Activated CD8-positive, alpha-beta T cell treated with anti-CD3 and anti-CD28 coated beads for 36 hours (primary cell): ENCODE measurements around the gene HBS1L. TPM values are rescaled to one million over a fixed set of nuclear protein-coding genes. Genes with fewer than 3 reads are reported as not detected.

Source experiments
- ATAC-seq: fragments of 200-7000 bp; cut with Tn5 transposase; one replicate; pipeline ENCODE4 v1.10.0; 2021; ENCODE audit warnings: mild to moderate bottlenecking, moderate library complexity
- CTCF ChIA-PET: fragments of 350-600 bp; sonication (Branson Sonifier 250); formaldehyde crosslinking; loops from one replicate; lab custom pipeline; 2021; ENCODE audit warnings: antibody characterized with exemption; lab: Charles Lee
- POLR2A ChIA-PET: fragments of 350-600 bp; sonication (Branson Sonifier 250); formaldehyde crosslinking; loops from one replicate; lab custom pipeline; 2021; ENCODE audit warnings: antibody characterized with exemption; lab: Charles Lee
- DNase-seq: peaks from one replicate; pipeline ENCODE4 v3.0.0-alpha.2; 2020
- H3K27ac Mint-ChIP-seq: one replicate; pipeline ENCODE4 v1.8.0; 2021; ENCODE audit warnings: mild to moderate bottlenecking, mixed read lengths
- H3K27me3 Mint-ChIP-seq: one replicate; pipeline ENCODE4 v1.8.0; 2021; ENCODE audit warnings: mixed read lengths
- H3K36me3 Mint-ChIP-seq: one replicate; pipeline ENCODE4 v1.8.0; 2021; ENCODE audit warnings: low read depth, mixed read lengths
- H3K4me1 Mint-ChIP-seq: one replicate; pipeline ENCODE4 v1.8.0; 2021; ENCODE audit warnings: low read depth, mixed read lengths
- H3K4me3 Mint-ChIP-seq: one replicate; pipeline ENCODE4 v1.8.0; 2021; ENCODE audit warnings: mild to moderate bottlenecking, moderate library complexity, mixed read lengths
- H3K9me3 Mint-ChIP-seq: one replicate; pipeline ENCODE4 v1.8.0; 2021; ENCODE audit warnings: mixed read lengths
- intact Hi-C: fragments of 100-400 bp; cut with micrococcal nuclease; formaldehyde crosslinking; loops from one replicate; pipeline ENCODE4 v1.10.0; 2022
- total RNA-seq, 2 experiments: library from RNA; stranded (reverse); gene quantifications; one replicate each; pipeline ENCODE4 v1.2.3, GENCODE V29; 2021
- TF ChIP-seq, protein P1 (sequence below): fragments of 200-600 bp; IDR thresholded peaks from one replicate; pipeline ENCODE4 v1.8.0; 2022; ENCODE audit warnings: antibody characterized with exemption, mild to moderate bottlenecking

HBS1L gene
- total RNA-seq, 2 experiments from 2014 or later: 146 to 147 TPM

DNA sequence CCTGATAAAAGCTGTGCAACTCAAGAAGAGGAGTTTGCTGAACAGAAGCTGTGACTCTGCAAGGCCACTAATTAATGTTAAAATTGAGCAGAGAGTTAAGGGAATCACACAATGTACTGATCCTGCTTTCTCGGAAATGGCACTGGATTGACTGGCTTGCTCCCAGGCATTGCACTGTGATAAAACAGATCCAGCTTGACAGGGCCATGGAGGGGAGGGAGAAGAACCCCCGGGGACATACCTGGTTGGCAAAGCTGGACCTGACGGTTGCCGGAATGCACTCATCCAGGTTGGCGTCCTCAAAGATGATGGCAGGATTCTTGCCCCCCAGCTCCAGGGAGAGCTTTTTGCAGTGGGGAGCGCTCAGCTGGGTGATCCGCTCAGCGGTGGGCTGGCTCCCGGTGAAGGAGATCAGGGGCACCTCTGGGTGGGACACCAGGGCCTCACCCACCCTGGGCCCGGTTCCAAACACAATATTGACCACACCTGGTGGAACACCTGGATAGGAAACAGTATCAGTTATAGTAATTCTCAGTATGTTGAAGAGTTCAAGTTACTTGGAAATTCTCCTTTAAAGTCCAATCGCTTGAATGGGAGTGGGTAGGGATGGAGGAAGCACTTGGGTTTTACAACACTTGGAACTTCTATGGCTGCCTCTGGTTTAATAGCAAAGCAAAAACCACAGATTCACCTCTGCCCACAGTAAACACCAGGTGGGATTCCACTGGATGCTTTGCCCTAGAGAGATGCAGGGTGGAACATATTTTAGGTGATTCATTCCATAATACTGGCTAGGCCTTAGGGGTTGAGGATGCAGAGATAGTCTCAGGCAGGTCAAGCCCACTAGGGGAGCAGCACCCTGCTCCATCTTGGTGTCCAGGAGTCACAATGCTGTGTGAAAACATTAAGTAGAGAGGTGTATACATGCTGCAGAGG, 121.8 kb downstream of the HBS1L start:
- Mint-ChIP-seq H3K27ac (no peak overlapping the region), H3K36me3 (no peaks in the 10 kb centered on the region), H3K4me3 (no peak overlapping the region), H3K9me3 (no peaks in the 10 kb centered on the region), H3K4me1 (peaks cover 9% of the 10 kb centered on the region), H3K27me3 (no peaks in the 10 kb centered on the region)
- POLR2A ChIA-PET: no interaction called here
- intact Hi-C loops: no loop called here
- ATAC-seq: no peak
- TF ChIP-seq, protein P1, sequence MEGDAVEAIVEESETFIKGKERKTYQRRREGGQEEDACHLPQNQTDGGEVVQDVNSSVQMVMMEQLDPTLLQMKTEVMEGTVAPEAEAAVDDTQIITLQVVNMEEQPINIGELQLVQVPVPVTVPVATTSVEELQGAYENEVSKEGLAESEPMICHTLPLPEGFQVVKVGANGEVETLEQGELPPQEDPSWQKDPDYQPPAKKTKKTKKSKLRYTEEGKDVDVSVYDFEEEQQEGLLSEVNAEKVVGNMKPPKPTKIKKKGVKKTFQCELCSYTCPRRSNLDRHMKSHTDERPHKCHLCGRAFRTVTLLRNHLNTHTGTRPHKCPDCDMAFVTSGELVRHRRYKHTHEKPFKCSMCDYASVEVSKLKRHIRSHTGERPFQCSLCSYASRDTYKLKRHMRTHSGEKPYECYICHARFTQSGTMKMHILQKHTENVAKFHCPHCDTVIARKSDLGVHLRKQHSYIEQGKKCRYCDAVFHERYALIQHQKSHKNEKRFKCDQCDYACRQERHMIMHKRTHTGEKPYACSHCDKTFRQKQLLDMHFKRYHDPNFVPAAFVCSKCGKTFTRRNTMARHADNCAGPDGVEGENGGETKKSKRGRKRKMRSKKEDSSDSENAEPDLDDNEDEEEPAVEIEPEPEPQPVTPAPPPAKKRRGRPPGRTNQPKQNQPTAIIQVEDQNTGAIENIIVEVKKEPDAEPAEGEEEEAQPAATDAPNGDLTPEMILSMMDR: no peak
- CTCF ChIA-PET: interaction anchor here (1.0 to 1.2 kb wide), 2 partner anchors 8 to 809 kb away, joined by 3 to 6 read pairs; no protein-coding TSS in a partner anchor
- DNase-seq: no peak

DNA sequence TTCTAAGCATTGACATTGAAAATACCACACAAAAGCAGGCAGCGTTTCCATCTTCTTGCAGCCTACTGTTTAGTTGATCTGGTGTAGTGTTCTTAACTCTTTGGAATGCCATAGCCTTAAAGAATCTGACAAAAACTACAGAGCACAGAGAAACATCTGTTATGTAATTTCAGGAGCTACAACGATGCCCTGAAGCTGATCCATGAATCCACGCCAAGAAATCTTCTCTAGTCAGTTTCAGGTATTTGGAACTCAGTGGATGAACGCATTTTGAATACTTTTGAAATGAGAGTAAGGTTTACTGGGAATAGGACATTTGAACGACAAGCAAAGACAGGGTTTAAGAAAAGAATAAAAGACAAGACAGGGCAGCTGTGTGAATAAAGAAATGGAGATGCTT, 122.5 kb downstream of the HBS1L start:
- Mint-ChIP-seq H3K9me3 (no peaks in the 10 kb centered on the region), H3K4me3 (no peak overlapping the region), H3K27ac (no peak overlapping the region), H3K36me3 (no peaks in the 10 kb centered on the region), H3K27me3 (no peaks in the 10 kb centered on the region), H3K4me1 (peaks cover 6% of the 10 kb centered on the region)
- CTCF ChIA-PET: interaction anchor here (1.0 to 1.2 kb wide), 2 partner anchors 8 to 808 kb away, joined by 3 to 6 read pairs; no protein-coding TSS in a partner anchor
- ATAC-seq (no peak), DNase-seq (no peak)
- intact Hi-C loops: no loop called here
- TF ChIP-seq, protein P1: no peak
- POLR2A ChIA-PET: no interaction called here

- no peak for ATAC-seq
- no peaks in the 10 kb centered on the region for H3K27me3 Mint-ChIP-seq
- H3K27ac Mint-ChIP-seq: no peak overlapping the region
- TF ChIP-seq, protein P1: no peak
- no peak for DNase-seq
- ChIA-PET POLR2A (no interaction called here), CTCF (interaction anchor here (3.0 kb wide), 1 partner anchor 10 kb away, joined by 14 read pairs; no protein-coding TSS in a partner anchor)
- no peaks in the 10 kb centered on the region for H3K36me3 Mint-ChIP-seq
- intact Hi-C loops: no loop called here
- H3K4me1 Mint-ChIP-seq: no peaks in the 10 kb centered on the region
- H3K4me3 Mint-ChIP-seq: no peak overlapping the region
- no peaks in the 10 kb centered on the region for H3K9me3 Mint-ChIP-seq
Measured at GRCh38 chr6:134930463-134930862, 124.2 kb downstream of the HBS1L start.

DNA sequence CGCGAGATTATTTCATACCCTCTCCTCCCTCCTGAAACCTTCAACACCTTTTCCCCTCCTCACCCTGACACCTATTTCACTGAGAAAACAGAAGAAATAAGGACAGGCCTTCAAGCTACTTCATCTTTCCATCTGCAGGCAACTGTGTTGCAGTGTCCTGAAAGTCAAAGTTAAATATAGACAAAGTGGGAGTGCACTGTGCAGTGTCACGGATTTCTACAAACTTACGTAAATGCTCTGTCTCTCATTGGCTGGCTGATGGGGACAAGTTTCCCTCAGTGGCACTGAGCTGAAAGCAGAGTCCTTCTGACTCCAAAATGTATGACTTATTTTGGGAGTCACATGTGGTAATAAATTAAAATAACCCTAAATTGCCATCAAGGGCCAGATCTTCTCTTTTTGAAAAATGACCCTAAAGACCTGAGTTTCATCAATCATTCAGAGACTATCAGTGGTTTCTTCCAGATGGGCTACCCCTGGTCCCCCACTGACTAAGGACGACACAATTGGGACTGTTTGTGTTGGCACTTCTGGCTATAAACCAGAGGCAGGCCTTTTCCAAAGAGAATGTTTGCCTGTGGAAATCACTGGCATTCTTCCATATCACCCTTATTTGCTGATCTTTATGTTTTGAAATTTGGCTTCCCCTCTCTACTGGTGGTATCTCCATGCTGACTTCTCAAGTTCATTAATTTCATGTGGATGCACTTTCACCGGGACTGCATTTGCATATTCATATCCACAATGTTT, 126.3 kb downstream of the HBS1L start:
- intact Hi-C loops: no loop called here
- no peaks in the 10 kb centered on the region for H3K4me1 Mint-ChIP-seq
- no peaks in the 10 kb centered on the region for H3K36me3 Mint-ChIP-seq
- DNase-seq (no peak), ATAC-seq (no peak)
- ChIA-PET CTCF (interaction anchor here (3.0 to 3.5 kb wide), 2 partner anchors 12 kb away, joined by 14 to 15 read pairs; no protein-coding TSS in a partner anchor), POLR2A (no interaction called here)
- TF ChIP-seq, protein P1: no peak
- H3K27ac Mint-ChIP-seq: no peak overlapping the region
- H3K27me3 Mint-ChIP-seq: no peaks in the 10 kb centered on the region
- no peak overlapping the region for H3K4me3 Mint-ChIP-seq
- no peaks in the 10 kb centered on the region for H3K9me3 Mint-ChIP-seq
